Measurements from ENCODE around the gene CIAO3. TPM values are rescaled to one million over a fixed set of nuclear protein-coding genes. Genes with fewer than 3 reads are reported as not detected.
"Not testable (repeated sequence)": the region's sequence is repeated elsewhere in the genome, so short reads cannot be mapped to it uniquely, and the experiment has no call there.

The CIAO3 gene
- total RNA-seq, 1 donor from 2014 or later: 23.2 TPM

DNA sequence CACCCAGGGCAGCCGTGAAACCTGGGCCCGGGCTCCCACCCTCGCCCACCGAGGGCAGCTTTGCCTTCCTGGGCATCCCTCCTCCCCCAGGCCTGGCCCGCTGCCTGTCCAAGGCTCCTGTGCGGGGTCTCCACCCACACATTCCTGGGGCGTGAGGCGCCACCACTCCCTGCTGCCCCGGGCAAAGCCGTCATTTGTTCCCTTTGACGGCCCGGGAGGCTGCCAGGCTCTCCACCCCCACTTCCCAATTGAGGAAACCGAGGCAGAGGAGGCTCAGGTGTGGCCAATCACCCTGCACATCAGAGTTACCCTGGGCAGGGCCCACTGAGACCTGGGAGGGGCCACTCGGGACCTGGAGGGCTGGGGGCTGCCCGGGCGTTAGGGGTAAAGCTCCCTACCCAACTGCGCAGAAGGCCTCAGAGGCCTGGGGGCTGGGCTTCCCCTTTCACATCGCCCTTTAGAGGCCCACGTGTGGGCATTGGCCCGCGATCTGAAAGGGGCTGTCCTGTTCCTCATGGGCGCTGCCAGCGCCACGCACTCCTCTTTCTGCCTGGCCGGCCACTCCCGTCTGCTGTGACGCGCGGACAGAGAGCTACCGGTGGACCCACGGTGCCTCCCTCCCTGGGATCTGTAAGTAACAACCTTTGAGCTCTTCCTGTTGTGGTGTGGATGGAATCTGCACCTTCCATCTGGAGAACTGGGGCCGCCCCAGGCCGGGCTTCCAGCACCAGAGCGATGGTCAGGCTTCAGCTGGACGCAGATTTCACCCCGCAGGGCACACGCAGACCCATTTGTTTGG lies 19.9 kb upstream of the CIAO3 start, which contains the start of gene MSLN:
Gene MSLN (plus strand): TSS at position 190 of the 799 bp plus-strand sequence. CDS start 1,947 bp downstream, outside the sequence.
- no peak for DNase-seq (ENCODE audit: low read depth in 2 of 2)

DNA sequence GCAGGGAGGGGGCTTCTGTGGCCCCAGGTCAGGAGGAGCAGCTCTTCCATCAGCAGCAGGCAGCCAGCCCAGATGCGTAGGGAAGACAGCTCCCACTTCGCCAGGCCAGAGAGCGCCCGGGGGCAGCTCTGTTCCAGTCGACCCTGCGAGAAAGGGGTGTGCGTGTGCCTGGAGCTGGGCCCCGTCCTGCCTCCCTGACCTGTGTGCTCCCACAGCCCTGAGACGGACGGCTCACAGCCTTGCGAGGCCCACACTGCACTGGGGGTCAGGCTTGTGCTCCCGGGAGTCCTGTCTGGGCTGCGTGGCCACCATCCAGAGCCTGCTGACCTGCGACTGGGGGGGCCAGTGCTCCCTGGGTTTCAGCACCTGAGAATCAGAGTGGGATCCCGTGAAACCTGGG lies 19.3 kb upstream of the CIAO3 start:
- no peak for DNase-seq (ENCODE audit: low read depth in 2 of 2)

DNA sequence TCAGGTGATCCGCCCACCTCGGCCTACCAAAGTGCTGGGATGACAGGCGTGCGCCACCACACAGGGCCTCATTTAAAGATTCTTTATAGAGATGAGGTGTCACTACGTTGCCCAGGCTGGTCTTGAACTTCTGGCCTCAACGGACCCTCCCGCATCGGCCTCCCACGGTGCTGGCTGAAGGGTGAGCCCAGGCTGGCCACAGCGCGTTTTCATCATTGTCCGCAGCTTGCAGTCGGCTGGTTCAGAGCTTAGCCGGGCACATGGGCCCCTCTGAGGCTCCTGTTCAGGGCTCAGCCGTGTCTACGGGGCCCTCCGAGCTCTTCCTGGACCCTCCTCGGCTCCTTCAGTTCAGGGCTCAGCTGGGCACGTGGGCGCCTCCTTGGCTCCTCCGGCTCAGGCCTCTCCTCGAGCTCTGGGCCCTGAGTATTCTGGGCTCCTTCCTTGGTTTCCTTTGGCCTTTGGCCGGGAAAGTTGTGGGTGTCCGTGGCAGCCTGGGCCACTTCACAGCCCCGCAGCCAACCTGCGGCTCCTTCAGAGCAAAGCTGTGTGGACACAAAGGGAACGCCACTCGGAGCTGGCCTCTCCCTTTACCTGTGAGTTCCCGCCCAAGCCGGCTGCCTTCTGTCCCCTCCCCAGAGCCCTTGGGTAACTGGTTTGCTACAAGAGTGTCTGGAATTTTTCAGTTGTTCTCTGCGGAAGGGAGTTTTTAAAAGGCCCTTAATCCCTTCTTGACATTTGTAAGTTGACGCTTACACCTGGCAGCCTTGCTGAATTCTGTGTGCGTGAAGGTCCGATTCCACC lies 18.5 kb upstream of the CIAO3 start:
- no peak for DNase-seq (ENCODE audit: low read depth in 2 of 2)

DNA sequence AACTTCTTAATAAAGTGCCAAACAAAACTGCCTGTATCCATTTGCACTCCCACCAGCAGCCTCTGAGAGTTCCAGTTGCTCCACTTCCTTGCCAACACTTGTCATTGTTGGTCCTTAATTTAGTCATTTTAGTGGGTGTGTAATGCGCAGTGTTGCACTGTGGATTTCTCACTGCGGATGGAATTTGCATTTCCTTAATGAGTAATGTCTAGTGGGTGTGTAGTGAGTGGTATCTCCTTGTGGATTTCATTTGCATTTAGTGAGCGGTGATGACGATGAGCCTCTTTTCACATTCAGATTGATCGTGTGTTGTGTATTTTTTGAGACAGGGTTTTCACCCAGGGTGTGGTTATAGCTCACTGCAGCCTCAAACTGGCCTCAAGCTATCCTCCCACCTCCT lies 15.6 kb upstream of the CIAO3 start:
- no peak for DNase-seq (ENCODE audit: low read depth in 2 of 2)

DNA sequence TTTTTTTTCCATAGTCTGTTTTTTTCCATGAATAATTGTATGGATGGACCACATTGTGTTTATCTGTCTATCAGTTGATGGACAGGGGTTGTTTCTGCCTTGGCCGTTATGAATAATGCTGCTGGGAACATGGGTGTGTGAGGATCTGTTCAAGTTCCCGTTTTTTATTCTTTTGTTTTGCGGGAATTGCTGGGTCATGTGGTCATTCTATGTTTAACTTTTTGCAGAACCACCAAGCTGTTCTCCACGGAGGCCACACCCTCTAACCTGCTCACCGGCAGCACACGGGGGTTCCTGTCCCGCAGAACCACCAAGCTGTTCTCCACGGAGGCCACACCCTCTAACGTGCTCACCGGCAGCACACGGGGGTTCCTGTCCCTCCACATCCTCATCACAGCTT lies 13.9 kb upstream of the CIAO3 start:
- DNase-seq (ENCODE audit: low read depth in 2 of 2): no peak

DNA sequence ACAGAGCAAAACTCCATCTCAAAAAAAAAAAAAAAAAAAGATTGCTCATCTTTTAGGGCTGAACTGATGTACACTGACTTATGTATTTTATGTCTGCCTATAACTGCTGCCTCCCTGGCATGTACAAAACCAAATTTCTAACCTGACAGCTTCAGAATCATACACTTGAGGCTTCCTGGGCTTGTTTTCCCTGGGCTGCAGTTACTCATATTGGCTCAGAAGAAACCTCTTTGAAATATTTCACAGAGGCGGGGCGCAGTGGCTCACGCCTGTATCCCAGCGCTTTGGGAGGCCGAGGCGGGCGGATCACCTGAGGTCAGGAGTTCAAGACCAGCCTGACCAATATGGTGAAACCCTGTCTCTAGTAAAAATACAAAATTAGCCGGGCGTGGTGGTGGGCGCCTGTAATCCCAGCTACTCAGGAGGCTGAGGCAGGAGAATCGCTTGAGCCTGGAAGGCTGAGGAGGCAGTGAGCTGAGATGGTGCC lies 13.4 kb upstream of the CIAO3 start:
- DNase-seq (ENCODE audit: low read depth in 2 of 2): not testable (repeated sequence)

DNA sequence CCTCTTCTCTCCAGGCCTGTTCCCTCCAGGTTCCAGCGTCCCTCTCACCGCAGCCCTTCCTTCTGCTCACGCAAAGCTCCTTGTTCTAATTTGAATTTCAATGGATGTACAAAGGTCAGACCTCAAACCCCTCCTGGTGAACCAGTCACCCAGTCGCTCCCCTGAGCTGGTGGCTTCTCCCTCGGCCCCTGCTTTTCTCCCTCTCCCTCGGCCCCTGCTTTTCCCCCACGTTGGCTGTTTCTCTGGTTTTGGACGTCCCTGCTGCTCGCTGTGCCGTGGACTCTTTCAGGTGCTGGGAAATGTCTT lies 11.2 kb upstream of the CIAO3 start:
- no peak for DNase-seq (ENCODE audit: low read depth in 2 of 2)

DNA sequence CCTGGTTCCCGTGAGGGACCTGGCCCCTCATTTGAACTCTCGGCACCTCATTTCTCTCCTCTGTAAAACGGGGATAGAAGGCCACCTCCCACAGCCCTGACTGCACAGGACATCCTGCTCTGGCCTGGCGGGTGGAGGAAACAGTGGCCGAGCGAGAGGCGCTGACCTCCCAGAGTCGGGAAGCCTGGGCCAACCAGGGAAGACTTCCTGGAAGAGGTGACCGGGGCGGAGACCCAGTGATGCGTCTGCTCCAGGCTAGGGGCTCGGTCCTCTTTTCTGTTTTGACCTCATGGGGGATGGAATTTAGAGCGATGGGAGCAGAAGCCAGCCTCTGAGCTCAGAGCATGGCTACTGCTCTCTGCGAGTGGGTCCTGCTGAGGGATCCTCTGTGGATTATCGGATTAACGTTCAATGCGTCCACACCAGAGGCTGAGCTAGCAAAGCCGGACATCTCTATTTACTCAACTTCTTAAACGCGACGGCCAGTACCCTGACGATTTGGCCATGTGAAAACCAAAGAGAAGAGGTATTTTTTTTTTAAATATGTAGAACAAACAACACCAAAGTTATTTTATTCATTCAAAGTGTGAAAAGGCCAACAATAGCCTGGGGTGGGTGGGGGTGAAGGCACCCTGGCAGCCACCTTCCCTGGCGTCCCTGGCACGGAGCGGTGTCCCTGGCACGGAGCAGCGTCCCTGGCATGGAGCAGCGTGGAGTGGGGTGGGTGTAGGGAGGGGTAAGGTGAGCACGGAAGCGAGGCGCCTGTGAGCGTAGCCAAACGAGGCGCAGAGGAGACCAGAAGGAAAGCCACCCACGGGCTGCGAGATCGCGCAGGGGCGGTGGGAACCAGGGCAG lies 10.6 kb upstream of the CIAO3 start:
- no peak for DNase-seq (ENCODE audit: low read depth in 2 of 2)

DNA sequence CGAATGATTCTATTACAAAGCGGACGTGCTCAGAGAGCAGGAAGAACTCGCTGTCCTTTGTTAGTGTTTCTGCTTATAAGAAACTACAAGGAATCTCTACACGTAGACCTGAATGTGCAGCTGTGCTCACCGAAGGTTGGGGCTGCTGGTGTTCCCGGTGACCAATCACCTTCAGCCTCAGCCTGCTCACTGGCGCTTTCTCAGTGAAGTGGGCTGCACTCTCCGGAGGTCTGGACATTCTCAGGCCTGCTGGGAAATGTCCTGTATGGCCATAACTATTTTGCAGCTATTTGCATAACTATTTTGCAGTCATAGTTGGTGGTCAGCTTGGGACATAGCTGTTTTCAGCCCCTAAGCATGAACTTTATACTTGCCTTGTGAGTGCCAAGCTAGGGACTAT lies 9.7 kb upstream of the CIAO3 start:
- no peak for DNase-seq (ENCODE audit: low read depth in 2 of 2)

DNA sequence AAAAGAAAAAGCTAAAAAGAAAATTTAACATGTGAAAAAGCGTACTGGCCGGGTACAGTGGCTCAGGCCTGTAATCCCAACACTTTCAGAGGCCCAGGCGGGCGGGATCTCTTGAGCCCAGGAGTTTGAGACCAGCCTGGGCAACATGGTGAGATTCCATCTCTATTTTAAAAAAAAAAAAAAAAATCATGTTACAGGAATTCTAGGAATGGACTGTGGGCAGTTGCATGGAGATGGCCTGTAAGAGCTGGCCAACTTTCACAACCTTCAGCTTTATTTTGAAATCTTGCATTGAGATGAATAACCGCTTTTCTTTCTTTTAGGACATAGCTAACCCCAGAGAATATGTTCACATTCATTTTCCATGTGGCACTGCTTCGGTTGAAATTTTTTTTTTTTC lies 8.2 kb upstream of the CIAO3 start:
- no peak for DNase-seq (ENCODE audit: low read depth in 2 of 2)

DNA sequence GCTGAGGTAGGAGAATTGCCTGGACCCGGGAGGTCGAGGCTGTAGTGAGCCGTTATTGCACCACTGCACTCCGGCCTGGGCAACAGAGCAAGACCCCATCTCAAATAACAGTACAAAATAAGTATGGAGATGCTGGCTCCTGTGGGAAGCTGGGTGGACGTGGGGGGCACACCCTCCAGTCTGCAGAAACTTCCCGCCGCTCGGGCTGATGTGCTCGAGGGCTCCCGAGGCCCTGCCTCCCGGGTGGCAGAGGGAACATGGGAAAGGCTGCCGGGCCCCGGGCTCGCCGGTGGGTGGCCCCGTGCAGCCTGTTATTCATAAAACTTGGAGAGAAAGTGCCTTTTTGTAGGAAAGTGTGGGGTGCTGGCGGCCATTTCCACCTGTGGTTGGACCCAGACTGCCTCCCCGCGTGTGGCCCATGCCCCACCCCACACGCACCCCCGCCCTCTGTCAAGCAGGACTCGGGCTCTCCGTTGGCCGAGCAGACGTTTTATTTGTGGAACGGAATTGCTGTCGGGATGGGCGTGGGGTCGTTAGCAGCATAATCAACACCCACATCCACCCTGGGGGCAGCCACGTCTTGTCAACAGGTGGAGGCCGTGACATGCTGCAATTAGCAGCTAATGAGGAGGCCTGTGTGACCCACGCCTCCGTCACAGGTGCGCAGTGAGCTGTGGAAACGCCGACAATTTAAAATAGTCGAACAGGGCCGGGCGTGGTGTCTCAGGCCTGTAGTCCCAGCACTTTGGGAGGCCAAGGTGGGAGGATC lies 7.4 kb upstream of the CIAO3 start:
- DNase-seq (ENCODE audit: low read depth in 2 of 2): no peak

DNA sequence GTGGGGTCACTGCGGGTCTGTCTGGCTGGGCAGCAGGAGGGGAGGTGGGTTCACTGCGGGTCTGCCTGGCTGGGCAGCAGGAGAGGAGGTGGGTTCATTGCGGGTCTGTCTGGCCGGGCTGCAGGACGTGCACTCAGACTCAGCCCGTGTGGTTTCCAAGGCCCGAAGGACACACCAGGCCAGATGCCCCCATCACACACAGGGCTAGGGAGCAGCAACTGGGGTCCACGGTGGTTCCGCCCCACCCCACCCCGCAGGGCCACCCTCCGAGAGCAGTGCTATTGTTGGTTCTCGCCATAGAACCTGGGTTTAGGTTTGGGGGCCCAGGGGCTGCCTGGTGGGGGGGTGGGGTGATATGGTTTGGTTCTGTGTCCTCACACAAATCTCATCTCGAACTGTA lies 5.8 kb upstream of the CIAO3 start:
- no peak for DNase-seq (ENCODE audit: low read depth in 2 of 2)

DNA sequence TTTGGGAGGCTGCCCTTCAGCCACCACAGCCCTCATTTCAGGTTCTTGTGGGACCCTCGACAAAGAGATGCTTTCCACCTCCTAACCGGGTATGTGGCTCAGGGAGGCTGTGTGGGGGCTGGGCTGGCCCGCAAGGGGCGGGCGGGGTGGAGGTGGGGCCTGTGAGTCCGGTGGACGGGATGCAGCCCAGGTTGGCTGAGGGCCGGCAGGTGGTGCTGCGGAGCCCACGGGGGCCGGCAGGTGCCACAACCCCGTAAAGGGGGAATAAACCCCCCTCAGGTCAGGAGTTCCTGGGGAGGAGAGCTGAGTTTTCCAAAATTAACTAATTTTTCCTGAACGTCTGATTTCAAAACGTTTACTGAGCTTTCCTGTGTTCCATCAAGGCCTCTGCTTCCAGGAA lies 4.9 kb upstream of the CIAO3 start:
- no peak for DNase-seq (ENCODE audit: low read depth in 2 of 2)

DNA sequence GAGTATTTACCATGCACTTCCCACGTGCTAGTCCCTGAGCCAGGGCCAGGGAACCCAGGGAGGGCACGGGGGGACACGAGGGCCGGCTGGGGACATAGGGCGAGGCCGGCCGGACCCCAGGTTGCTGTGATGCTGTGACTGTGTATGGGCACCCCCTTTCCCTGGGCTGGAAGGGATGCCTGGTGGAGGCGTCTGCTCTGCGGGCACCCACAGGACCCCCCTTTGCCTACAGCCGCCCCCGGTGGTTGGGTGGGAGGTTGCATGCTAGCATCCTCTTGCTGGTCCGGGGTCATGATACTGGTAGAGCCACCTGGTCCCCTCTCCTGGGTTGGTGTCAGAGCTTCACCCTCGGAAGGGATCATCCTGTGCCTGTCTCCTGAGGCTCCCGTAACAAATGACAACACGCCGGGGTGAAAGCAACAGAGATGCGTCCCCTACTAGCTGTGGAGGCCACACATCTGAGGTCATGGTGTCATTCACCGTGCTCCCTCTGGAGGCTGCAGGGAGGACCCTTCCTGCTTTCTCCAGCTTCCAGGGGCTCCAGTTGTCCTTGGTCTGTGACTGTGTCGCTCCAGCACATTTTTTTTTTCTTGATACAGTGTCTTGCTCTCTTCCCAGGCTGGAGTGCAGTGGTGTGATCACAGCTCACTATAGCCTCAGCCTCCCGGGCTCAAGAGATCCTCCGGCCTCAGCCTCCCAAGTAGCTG lies 3.1 kb upstream of the CIAO3 start:
- DNase-seq (ENCODE audit: low read depth in 2 of 2): no peak

DNA sequence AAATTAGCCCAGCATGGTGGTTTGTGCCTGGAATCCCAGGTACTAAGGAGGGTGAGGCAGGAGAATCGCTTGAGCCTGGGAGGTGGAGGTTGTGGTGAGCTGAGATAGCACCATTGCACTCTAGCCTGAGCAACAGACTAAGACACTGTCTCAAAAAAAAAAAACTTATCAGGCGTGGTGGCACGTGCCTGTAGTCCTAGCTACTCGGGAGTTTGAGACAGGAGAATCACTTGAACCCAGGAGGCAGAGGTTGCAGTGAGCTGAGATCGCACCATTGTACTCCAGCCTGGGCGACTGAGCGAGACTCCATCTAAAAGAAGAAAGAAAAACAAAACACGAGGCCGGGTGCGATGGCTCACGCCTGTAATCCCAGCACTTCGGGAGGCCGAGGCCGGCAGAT lies 2.1 kb upstream of the CIAO3 start:
- DNase-seq (ENCODE audit: low read depth in 2 of 2): not testable (repeated sequence)

DNA sequence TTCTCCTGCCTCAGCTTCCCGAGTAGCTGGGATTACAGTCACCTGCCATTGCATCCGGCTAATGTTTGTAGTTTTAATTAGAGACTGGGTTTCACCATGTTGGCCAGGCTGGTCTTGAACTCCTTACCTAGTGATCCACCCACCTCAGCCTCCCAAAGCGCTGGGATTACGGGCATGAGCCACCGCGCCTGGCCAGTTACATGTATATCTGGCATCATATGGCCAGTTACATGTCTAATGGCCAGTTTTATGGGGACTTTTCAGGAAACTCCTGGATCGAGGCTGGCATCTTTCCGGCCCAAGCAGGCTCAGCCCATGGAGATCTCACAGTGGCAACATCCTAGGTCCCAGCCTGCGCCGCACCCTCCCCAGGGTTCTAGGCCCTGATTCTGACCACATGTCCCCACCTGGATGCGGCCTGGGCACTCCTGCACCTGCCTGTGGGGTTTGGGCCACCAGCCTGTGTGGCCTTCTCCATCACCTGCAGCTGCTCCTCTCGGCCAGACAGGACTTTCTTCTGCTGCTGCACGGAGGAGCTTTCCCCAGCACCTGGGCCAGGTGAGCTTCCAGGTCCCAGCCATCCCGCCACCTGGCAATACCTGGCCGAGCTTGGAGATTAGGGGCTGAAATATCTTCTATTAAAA lies 1.3 kb upstream of the CIAO3 start:
- DNase-seq (ENCODE audit: low read depth in 2 of 2): no peak

DNA sequence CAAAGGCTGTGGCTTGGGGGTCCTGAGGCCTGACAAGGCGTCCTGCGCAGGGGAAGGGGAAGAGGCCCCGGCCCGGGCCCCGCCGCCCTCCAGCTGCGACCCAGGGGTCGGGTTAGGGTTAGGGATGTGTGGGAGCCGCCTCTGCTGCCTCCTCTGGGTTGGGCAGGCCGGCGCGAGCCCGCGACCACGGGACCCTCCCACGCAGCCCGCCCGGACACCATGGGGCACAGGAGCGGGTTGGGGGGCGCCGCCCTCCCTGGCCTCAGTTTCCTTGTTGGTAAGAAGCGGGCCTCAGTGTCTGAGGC lies 386 bp downstream of the CIAO3 start:
- no peak for DNase-seq (ENCODE audit: low read depth in 2 of 2)

DNA sequence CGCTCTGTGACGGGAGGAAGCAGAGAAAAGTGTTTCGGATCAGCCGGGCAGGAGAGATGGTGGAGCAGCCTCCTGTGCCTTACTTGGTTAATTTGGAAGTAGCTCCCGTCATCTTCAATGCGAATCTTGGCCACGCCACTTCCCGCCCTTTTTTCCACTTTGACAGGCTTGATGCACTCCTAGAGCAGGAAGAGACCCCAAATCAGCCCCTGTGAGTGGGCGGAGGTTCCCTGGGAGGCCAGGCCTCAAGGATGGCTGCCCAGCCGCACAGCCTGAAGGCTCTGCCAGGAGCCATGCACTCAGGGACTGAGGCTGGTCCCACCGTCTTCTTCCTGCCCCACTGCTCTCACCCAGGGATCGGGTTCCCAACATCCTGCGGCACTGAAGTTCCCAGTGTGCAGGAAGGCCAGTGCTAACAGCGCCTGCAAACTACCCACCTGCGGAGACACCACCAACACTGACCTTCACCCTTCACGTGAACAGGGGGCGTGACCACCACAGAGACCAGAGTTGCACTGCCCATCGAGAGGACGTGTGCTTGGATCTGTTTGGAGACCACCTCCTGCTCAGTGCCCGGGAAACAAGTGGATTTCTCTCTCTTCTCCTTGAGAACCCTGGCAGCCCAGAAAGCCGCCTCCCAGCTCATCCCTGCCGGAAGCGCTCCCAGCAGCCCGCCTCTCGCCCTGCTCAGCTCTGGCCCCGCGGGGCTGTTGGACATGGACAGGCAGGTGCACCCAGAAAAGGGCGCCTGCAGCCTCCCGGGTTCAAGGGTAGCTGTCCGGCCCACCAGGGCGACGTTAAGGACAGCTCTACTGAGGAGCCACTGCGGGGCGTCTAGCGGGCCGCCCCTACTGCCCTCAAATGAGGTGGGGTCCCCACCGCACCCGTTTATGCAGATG lies 988 bp downstream of the CIAO3 start:
- no peak for DNase-seq (ENCODE audit: low read depth in 2 of 2)

DNA sequence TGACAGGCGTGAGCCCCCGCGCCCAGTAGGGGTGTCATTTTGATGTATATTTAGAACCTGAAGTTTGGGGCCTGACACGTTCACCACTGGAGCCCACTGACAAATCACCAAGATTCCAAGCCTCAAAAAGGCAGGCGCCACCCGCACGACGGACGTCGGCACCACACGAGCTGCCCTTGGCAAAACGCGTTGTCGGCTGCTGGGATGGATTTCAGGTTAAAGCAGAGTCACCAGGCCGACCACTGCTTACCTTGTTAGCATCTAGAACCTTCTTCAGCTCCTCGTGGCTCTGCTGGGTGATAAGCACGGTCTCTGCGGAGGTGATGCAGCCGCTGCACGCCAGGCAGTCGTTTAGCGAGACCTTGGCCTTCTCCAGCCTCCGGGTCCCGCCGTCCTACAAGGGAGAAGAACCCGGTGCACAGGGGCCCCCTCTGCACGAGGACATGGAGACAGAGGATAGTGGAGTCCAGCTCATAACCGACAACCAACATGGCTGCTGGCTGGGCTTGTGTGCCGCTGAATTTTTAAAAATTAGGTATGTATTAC lies 3.8 kb downstream of the CIAO3 start:
- no peak for DNase-seq (ENCODE audit: low read depth in 2 of 2)
